RWPE2 (cell line): ENCODE results near the gene EXPH5.

Experiments used
- ATAC-seq: fragments of 200-7000 bp; cut with Tn5 transposase; 3 replicates; pipeline ENCODE4 v1.9.1; 2021; ENCODE audit warnings: low read depth
- DNase-seq: peaks from one replicate; pipeline ENCODE4 v3.0.0-alpha.2; 2020; ENCODE audit warnings: low spot score
- H3K27ac ChIP-seq: fragments of 450-650 bp; 2 replicates; pipeline ENCODE4 v1.5.1; 2017; ENCODE audit warnings: mild to moderate bottlenecking; ENCODE audit not compliant: poor library complexity, severe bottlenecking
- H3K27me3 ChIP-seq: fragments of 250-450 bp; sonication (Bioruptor Pico); 2 replicates; pipeline ENCODE4 v1.5.1; 2021; ENCODE audit warnings: mild to moderate bottlenecking, moderate library complexity; ENCODE audit not compliant: insufficient read depth, poor library complexity, severe bottlenecking
- H3K36me3 ChIP-seq: fragments of 250-450 bp; sonication (Bioruptor Pico); 2 replicates; pipeline ENCODE4 v1.5.1; 2020; ENCODE audit warnings: low read depth, mild to moderate bottlenecking, moderate library complexity
- H3K4me1 ChIP-seq: fragments of 250-450 bp; sonication (Bioruptor Pico); 2 replicates; pipeline ENCODE4 v1.5.1; 2021; ENCODE audit warnings: mild to moderate bottlenecking, moderate library complexity; ENCODE audit not compliant: insufficient read depth, poor library complexity, severe bottlenecking
- H3K4me3 ChIP-seq: fragments of 250-450 bp; sonication (Bioruptor Pico); 2 replicates; pipeline ENCODE4 v1.5.1; 2021; ENCODE audit warnings: mild to moderate bottlenecking, moderate library complexity; ENCODE audit not compliant: severe bottlenecking
- H3K9me3 ChIP-seq: fragments of 250-450 bp; sonication (Bioruptor Pico); 2 replicates; pipeline ENCODE4 v1.5.1; 2021; ENCODE audit warnings: mild to moderate bottlenecking, moderate library complexity; ENCODE audit not compliant: severe bottlenecking
- CTCF ChIP-seq: fragments of 450-650 bp; IDR thresholded peaks from one replicate; pipeline ENCODE4 v1.5.1; 2017; ENCODE audit warnings: mild to moderate bottlenecking, moderate library complexity; ENCODE audit not compliant: poor library complexity, severe bottlenecking

Gene EXPH5

GRCh38 chr11:108512708-108513107 is 80.9 kb downstream of the EXPH5 start:
- TF ChIP-seq CTCF = no peak

GRCh38 chr11:108511851-108512474 is 81.6 kb downstream of the EXPH5 start:
- Histone ChIP-seq H3K27ac (no peak overlapping the region), H3K4me1 (no peaks in the 10 kb centered on the region), H3K36me3 (no peaks in the 10 kb centered on the region), H3K4me3 (no peak overlapping the region), H3K9me3 (no peaks in the 10 kb centered on the region), H3K27me3 (no peaks in the 10 kb centered on the region)
- ATAC-seq = peak; percentile 57; the same call in 2 of the 3 replicates
- no peak for DNase-seq
- TF ChIP-seq CTCF = no peak

More at GRCh38 chr11:108512708-108513107, 80.9 kb downstream of the EXPH5 start:
- H3K36me3 ChIP-seq = no peaks in the 10 kb centered on the region
- no peaks in the 10 kb centered on the region for H3K4me1 ChIP-seq
- H3K4me3 ChIP-seq = no peak overlapping the region
- DNase-seq (no peak), ATAC-seq (no peak)
- no peak overlapping the region for H3K27ac ChIP-seq
- H3K9me3 ChIP-seq = no peaks in the 10 kb centered on the region
- no peaks in the 10 kb centered on the region for H3K27me3 ChIP-seq

GRCh38 chr11:108508653-108509593 is 84.6 kb downstream of the EXPH5 start:
- H3K4me3 ChIP-seq = no peak overlapping the region
- H3K36me3 ChIP-seq = no peaks in the 10 kb centered on the region
- DNase-seq (no peak), ATAC-seq (no peak)
- H3K9me3 ChIP-seq = no peaks in the 10 kb centered on the region
- H3K27me3 ChIP-seq = no peaks in the 10 kb centered on the region
- H3K4me1 ChIP-seq = no peaks in the 10 kb centered on the region
- no peak for TF ChIP-seq CTCF
- no peak overlapping the region for H3K27ac ChIP-seq

GRCh38 chr11:108501396-108501795 is 92.2 kb downstream of the EXPH5 start:
- no peaks in the 10 kb centered on the region for H3K27me3 ChIP-seq
- no peaks in the 10 kb centered on the region for H3K36me3 ChIP-seq
- no peak overlapping the region for H3K4me3 ChIP-seq
- no peak for TF ChIP-seq CTCF
- ATAC-seq = no peak
- H3K27ac ChIP-seq = no peak overlapping the region
- peaks cover 5% of the 10 kb centered on the region for H3K4me1 ChIP-seq
- H3K9me3 ChIP-seq = no peaks in the 10 kb centered on the region
- DNase-seq = no peak
